ENCODE results near the gene MACROH2A1. TPM values are rescaled to one million over a fixed set of nuclear protein-coding genes. Genes with fewer than 3 reads are reported as not detected.

MACROH2A1 gene
- total and polyA plus RNA-seq, 9 of the 15 experiments (the other 6 are each of a cell fraction or from before 2014, with no cell fraction given) = 44.9 to 289 (median 193) TPM

DNA sequence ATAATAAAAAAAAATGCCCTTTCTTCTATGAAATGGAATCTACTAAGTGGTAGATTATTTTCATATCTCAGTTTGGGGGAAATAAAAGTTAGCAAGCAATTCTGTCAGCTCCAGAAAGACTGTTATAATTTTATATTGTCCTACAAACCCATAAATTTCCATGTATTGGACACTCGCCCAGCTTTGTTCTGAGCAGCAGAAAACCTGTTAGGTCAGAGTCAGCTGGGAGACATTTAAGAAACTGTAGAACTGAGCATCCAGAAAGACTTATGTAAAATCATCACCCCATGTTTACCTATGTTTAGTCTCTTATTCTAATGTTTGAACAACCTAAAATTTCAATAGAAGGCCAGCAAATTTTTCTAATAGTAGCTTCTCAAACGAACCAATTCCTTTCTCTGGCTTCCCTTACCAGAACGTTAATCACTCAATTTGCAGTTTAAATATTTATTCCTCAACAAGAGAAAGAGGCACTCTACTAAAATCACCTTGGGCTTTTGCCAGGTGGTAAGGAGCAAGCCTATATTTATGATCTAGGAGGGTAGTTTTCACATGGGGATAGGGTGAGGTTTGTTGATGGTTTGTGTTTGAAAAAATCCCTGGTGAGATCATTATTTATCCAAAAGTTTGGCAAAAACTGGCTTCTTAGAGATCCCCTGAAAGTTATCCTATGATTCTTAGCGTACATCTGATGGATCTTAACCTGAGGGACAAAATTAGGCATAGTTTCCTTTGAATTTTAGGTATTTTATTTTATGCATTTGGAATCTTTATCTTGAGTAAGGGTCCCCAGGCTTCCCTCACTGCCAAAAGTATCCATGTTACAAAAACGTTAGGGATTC is 34.4 kb downstream of the MACROH2A1 start (continued):
- TF ChIP-seq ZHX1 (conservative IDR thresholded peaks at IDR 0.05; ENCODE audit: low read length) (no peak), MGA (IDR thresholded peaks at IDR 0.05) (no peak), NR2C1 (IDR thresholded peaks at IDR 0.05) (no peak), NR2C1 (tag; IDR thresholded peaks at IDR 0.05) (no peak), AFF1 (IDR thresholded peaks at IDR 0.05; ENCODE audit: low read depth in 1 of 2, partially characterized antibody in 2 of 2) (no peak)
- TF ChIP-seq, protein P1, sequence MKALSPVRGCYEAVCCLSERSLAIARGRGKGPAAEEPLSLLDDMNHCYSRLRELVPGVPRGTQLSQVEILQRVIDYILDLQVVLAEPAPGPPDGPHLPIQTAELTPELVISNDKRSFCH (CRISPR knock-in tag; IDR thresholded peaks at IDR 0.05) = no peak
- TF ChIP-seq, protein P1 (tag; IDR thresholded peaks at IDR 0.05) = no peak

Measured in K562 (cell line).